HCEC 1CT (cell line): ENCODE measurements around the gene RELN.

Source experiments
- DNase-seq: peaks from one replicate; pipeline ENCODE4 v3.0.0-alpha.2; 2017

RELN gene

DNA sequence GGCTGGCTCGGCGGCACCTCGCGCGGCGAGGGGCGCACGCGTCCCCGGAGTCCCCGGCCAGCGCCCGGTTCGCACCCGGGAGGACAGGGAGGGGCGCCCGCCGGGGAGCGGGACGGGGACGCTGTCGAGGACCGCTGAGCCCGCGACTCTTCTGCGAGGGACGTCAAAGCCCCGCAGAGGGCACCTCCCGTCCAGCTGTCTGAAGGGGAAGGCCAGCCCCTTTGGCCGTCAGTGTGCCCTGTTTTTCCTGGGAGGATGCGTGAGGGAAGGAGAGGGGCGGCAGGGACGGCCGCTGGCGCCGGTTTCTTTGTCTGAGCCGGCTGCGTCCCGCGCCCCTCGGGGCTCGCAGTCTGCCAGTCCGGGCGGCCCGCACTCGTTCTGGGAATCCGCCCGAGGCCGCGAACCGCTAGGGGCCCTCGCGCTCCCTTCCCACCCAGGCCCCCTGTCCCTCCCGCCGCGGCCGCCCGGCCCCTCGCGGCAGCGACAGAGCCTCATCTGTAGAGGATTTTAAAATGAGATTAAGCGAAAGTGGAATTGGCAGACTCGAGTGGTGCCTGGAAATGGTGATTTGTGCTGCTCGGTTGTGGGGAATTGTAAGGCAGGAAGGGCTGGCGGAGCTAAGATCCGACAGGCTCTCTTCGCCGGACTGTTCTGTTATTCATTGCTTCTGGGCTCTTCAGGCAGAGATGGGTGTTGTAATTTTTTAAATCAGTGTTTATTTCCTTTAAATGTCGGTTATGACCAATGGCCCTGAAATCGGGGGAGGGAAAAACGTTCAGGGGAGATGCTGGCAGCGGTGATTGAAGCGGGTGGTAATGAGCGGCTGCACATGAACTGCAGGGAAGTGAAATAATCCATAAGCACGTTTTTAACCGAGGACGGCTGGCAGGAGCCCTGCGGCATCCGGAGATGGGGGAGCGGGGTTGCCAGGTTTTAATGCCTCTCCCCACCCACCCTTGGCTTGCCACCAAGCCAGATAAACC lies 618 bp upstream of the RELN start:
- no peak for DNase-seq

DNA sequence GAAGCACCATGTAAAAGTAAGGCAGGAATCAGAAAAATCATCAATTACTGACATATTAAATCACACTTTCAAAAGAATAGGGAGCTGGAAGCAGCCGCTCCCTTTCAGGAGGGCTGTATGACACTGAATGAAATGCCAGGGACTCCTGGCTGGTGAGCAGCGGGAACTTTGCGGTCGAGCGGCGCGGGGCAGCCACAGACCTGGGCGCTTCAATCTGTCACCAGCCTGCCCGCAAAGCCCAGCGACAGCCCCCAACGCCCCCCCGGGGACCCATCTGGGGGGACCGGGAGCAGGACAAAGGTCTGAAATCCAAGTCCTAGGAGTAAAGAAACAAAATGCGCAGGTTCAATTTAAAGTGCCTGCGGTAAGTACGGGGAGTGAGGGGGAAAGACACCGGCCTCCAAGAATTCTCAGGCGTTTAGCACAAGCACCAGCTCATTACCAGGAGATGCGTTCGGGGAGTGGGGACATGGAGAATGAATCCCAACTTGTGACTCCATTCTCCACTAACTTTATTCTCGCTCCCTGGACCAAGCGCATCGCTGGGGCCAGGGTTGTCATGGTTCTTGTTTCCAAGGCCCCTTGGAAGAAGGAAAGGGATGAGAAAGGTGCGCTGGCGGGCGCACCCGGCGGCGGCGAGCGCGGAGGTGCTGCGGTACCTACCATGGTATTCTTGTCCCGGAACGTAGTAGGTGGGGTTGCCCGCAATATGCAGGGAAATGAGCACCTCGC lies 824 bp downstream of the RELN start:
- no peak for DNase-seq

DNA sequence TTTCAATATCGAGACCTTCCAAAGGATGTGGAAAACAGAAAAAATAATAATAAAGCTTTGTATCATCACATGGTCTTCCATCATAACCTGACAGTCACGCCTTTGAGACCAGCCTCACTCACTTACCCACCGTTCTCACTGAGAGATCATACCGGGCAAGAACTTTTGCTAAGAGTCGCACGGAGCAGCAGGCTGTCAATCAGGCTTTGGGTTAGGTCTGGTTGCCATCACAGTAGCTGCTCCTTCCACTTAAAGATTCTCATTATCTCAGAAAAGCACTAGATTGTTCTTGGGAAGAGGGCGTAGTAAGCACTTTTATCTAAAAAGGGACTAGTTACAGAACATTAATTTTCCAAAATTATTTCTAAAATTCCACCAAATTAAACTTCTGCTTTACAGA lies 2.0 kb downstream of the RELN start:
- DNase-seq, result no peak

- DNase-seq, result no peak
Observed at GRCh38 chr7:103985565-103986126, 3.8 kb downstream of the RELN start.

- no peak for DNase-seq
Observed at GRCh38 chr7:103984050-103984449, 5.4 kb downstream of the RELN start.

DNA sequence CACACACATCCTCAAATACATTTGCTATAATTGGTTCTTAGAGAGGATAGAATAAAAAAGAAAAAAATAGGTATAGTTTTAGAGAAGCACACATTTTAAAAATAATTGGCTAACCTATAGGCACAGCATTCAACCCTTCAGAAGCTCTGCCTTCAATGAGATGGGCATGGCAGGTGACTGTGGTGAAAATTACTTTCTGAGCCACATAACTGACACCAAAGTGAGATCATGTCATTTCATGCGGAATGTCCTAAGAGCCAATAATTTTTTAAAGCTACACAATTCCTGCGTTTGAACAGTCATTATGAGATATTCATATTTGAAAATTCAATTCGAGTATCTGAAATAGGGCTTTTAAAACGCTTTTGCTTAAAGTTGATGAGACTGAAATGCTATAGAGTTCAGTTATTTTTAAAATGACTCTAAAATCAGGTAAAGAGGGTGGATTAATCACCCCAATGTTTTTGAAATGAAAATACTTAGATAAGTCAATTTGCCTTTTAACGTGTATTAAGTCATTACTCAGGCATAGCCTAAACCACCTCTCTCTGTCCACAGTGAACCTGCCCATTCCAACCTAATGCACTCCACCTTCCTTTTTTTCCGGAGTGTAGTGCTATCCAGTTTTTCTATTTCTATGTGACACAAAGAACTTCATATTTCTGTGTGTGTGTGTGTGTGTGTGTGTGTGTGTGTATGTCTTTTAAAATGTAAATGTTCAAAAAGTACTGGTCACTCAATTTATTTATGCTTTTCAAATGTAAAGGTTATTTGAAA lies 6.1 kb downstream of the RELN start:
- no peak for DNase-seq

GRCh38 chr7:103981003-103981423 lies 8.4 kb downstream of the RELN start:
- no peak for DNase-seq

- no peak for DNase-seq
Observed at GRCh38 chr7:103972779-103973434, 16.6 kb downstream of the RELN start.

GRCh38 chr7:103967401-103967800 lies 22.1 kb downstream of the RELN start:
- DNase-seq, result no peak

- DNase-seq, result no peak
Observed at GRCh38 chr7:103966593-103967277, 22.7 kb downstream of the RELN start.

GRCh38 chr7:103964269-103964668 lies 25.2 kb downstream of the RELN start:
- DNase-seq, result no peak

DNA sequence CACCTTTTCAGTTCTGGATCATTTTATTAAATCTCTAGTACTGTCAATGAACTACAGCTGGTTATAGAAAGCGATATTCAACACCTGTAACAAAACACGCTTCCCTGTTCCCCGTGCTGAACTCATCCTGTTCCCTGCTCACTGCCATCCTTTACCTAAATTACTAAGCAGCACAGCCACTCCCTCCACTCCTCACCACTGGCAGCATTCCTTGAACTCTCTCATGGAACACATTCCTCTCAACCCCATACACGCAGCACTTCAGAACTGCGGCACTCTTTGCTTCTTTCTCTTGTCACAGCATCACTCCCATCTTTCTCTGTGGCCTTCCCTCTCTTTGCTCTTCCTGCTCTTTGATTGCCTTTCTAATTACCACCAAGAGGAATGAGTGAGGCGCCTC lies 27.4 kb downstream of the RELN start:
- DNase-seq, result no peak

- no peak for DNase-seq
Observed at GRCh38 chr7:103958284-103958818, 31.1 kb downstream of the RELN start.

DNA sequence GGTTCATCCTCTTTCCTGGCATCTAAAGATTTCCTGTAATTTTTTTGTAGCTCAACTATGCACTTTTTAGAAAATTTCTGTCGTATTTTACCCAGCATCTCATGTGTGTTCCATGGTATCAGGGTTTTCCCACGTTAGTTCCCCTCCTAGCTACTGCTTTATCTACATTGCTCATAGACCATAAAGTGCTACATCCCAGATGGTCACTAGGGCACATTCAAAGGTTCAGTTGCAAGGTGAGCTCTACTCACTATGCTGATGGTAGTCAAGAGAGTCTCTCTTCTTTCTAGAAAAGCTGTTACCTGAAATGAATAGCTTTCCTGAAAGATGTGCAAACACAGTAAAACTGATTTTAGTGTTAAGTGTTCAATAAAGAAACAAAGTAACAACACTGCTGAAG lies 33.5 kb downstream of the RELN start:
- no peak for DNase-seq

GRCh38 chr7:103952408-103952807 lies 37.0 kb downstream of the RELN start:
- DNase-seq, result no peak

- no peak for DNase-seq
Observed at GRCh38 chr7:103951311-103951710, 38.1 kb downstream of the RELN start.

DNA sequence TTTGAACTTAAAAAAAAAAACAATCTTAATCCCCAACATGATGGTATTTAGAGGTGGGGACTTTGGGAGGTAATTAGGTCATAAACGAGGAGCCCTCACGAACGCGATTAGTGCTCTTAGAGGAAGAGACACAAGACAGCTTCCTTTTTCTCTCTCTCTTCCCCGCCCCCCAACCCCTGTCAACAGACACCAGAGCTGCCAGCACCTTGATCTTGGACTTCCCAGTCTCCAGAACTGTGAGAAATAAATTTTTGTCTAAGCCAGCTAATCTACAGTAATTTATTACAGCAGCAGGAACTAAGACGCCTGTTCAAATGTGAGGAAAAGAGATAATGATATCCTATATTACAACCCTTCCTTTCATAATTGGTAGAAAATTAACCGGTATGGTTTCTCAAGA lies 40.1 kb downstream of the RELN start:
- DNase-seq, result no peak

DNA sequence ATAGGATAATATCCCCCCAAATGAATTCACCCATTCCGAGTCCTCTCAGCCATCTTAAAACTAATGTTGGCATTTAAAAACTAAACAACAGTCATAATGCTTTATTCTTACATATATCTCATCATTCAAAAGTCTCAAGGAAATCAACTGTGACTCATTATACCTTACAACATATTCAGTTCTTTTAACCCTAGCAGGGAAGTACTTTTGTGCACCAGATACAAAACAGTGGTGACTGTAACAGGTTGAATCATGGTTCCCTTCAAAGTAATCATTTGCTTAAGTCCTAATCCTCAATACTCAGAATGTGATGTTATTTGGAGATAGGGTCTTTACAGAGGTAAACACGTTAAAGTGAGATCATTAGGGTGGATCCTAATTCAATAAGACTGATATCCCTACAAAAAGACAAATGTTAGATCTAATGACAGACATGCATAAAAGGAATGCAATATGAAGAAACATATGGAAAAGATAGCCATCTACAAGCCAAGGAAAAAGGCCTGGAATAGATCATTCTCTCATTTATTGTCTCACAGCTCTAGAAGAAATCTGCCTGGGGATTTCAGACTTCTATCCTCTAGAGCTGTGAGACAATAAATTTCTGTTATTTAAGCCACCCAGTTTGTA lies 42.3 kb downstream of the RELN start:
- DNase-seq, result no peak

GRCh38 chr7:103944230-103944900 lies 45.1 kb downstream of the RELN start:
- no peak for DNase-seq

GRCh38 chr7:103941976-103942375 lies 47.5 kb downstream of the RELN start:
- no peak for DNase-seq
